Measurements from ENCODE around the gene RPP25L.

GRCh38 chr9:34652602-34653000 lies 40.7 kb upstream of the RPP25L start:
- TF ChIP-seq CTCF (IDR thresholded peaks at IDR 0.05) = no peak
- no peak for TF ChIP-seq POLR2A (IDR thresholded peaks at IDR 0.05)

Data from breast epithelium (tissue), 3 donors.